RWPE2 (cell line): Measurements from ENCODE around the gene RHCE.

Experiments
- ATAC-seq: fragments of 200-7000 bp; cut with Tn5 transposase; 3 replicates; pipeline ENCODE4 v1.9.1; 2021; ENCODE audit warnings: low read depth
- DNase-seq: peaks from one replicate; pipeline ENCODE4 v3.0.0-alpha.2; 2020; ENCODE audit warnings: low spot score
- H3K27ac ChIP-seq: fragments of 450-650 bp; 2 replicates; pipeline ENCODE4 v1.5.1; 2017; ENCODE audit warnings: mild to moderate bottlenecking; ENCODE audit not compliant: poor library complexity, severe bottlenecking
- H3K27me3 ChIP-seq: fragments of 250-450 bp; sonication (Bioruptor Pico); 2 replicates; pipeline ENCODE4 v1.5.1; 2021; ENCODE audit warnings: mild to moderate bottlenecking, moderate library complexity; ENCODE audit not compliant: insufficient read depth, poor library complexity, severe bottlenecking
- H3K36me3 ChIP-seq: fragments of 250-450 bp; sonication (Bioruptor Pico); 2 replicates; pipeline ENCODE4 v1.5.1; 2020; ENCODE audit warnings: low read depth, mild to moderate bottlenecking, moderate library complexity
- H3K4me1 ChIP-seq: fragments of 250-450 bp; sonication (Bioruptor Pico); 2 replicates; pipeline ENCODE4 v1.5.1; 2021; ENCODE audit warnings: mild to moderate bottlenecking, moderate library complexity; ENCODE audit not compliant: insufficient read depth, poor library complexity, severe bottlenecking
- H3K4me3 ChIP-seq: fragments of 250-450 bp; sonication (Bioruptor Pico); 2 replicates; pipeline ENCODE4 v1.5.1; 2021; ENCODE audit warnings: mild to moderate bottlenecking, moderate library complexity; ENCODE audit not compliant: severe bottlenecking
- H3K9me3 ChIP-seq: fragments of 250-450 bp; sonication (Bioruptor Pico); 2 replicates; pipeline ENCODE4 v1.5.1; 2021; ENCODE audit warnings: mild to moderate bottlenecking, moderate library complexity; ENCODE audit not compliant: severe bottlenecking
- CTCF ChIP-seq: fragments of 450-650 bp; IDR thresholded peaks from one replicate; pipeline ENCODE4 v1.5.1; 2017; ENCODE audit warnings: mild to moderate bottlenecking, moderate library complexity; ENCODE audit not compliant: poor library complexity, severe bottlenecking

The RHCE gene

GRCh38 chr1:25433389-25434186 lies 13.0 kb upstream of the RHCE start:
- no peak for DNase-seq
- ATAC-seq: no peak
- peaks cover 3% of the 10 kb centered on the region; the same call in 1 of the 2 replicates for H3K36me3 ChIP-seq
- H3K9me3 ChIP-seq: no peaks in the 10 kb centered on the region
- no peak overlapping the region for H3K27ac ChIP-seq
- H3K4me3 ChIP-seq: no peak overlapping the region
- no peak for TF ChIP-seq CTCF
- peaks cover 36% of the 10 kb centered on the region for H3K4me1 ChIP-seq
- no peaks in the 10 kb centered on the region for H3K27me3 ChIP-seq

GRCh38 chr1:25432749-25433388 lies 12.2 kb upstream of the RHCE start:
- ATAC-seq (no peak), DNase-seq (no peak)
- H3K4me3 ChIP-seq: no peak overlapping the region
- H3K4me1 ChIP-seq: peaks cover 36% of the 10 kb centered on the region
- no peaks in the 10 kb centered on the region for H3K27me3 ChIP-seq
- peaks cover 3% of the 10 kb centered on the region; the same call in 1 of the 2 replicates for H3K36me3 ChIP-seq
- TF ChIP-seq CTCF: no peak
- no peaks in the 10 kb centered on the region for H3K9me3 ChIP-seq
- no peak overlapping the region for H3K27ac ChIP-seq

GRCh38 chr1:25431955-25432719 lies 11.5 kb upstream of the RHCE start:
- TF ChIP-seq CTCF: no peak
- H3K27ac ChIP-seq: peak overlapping the region; percentile 44
- H3K9me3 ChIP-seq: no peaks in the 10 kb centered on the region
- ATAC-seq (no peak), DNase-seq (no peak)
- H3K27me3 ChIP-seq: no peaks in the 10 kb centered on the region
- no peaks in the 10 kb centered on the region for H3K36me3 ChIP-seq
- H3K4me3 ChIP-seq: peak overlapping the region; percentile 83
- H3K4me1 ChIP-seq: peaks cover 36% of the 10 kb centered on the region

- H3K4me1 ChIP-seq: peaks cover 33% of the 10 kb centered on the region
Observed at GRCh38 chr1:25430967-25431881, 10.6 kb upstream of the RHCE start.

More at GRCh38 chr1:25430967-25431881, 10.6 kb upstream of the RHCE start:
- TF ChIP-seq CTCF: no peak
- Histone ChIP-seq H3K9me3 (no peaks in the 10 kb centered on the region), H3K27me3 (no peaks in the 10 kb centered on the region), H3K4me3 (peak overlapping the region; percentile 83), H3K36me3 (no peaks in the 10 kb centered on the region), H3K27ac (peak overlapping the region; percentile 44)
- ATAC-seq (peak; percentile 22), DNase-seq (no peak)
